KG1 (cell line): ENCODE data around the gene DDIT3.
"Not testable (repeated sequence)": the region's sequence is repeated elsewhere in the genome, so short reads cannot be mapped to it uniquely, and the experiment has no call there.

Experiments used
- DNase-seq: peaks from one replicate; lab custom pipeline; 2025; lab: John Stamatoyannopoulos, UW

DDIT3 gene

DNA sequence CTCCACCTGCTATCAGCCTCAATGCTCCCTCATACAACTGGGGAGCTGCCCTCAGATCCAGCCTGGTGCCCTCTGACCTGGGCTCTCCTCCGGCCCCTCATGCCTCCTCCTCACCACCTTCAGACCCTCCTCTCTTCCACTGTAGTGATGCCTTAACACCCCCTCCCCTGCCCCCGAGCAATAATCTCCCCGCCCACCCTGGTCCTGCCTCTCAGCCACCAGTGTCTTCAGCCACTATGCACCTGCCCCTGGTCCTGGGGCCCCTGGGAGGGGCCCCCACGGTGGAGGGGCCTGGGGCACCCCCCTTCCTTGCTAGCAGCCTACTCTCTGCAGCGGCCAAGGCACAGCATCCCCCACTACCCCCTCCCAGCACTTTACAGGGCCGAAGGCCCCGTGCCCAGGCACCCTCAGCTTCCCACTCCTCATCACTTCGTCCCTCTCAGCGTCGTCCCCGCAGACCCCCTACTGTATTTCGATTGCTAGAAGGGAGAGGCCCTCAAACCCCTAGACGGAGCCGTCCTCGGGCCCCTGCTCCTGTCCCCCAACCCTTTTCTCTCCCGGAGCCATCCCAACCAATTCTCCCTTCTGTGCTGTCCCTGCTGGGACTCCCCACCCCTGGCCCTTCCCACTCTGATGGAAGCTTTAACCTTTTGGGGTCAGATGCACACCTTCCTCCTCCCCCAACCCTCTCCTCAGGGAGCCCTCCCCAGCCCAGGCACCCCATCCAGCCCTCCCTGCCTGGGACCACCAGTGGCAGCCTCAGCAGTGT is 5.5 kb upstream of the DDIT3 start:
- no peak for DNase-seq

GRCh38 chr12:57524814-57525614 is 4.7 kb upstream of the DDIT3 start:
- DNase-seq, result no peak

- no peak for DNase-seq
These were observed 3.6 kb upstream of the DDIT3 start for GRCh38 chr12:57523706-57524614.

DNA sequence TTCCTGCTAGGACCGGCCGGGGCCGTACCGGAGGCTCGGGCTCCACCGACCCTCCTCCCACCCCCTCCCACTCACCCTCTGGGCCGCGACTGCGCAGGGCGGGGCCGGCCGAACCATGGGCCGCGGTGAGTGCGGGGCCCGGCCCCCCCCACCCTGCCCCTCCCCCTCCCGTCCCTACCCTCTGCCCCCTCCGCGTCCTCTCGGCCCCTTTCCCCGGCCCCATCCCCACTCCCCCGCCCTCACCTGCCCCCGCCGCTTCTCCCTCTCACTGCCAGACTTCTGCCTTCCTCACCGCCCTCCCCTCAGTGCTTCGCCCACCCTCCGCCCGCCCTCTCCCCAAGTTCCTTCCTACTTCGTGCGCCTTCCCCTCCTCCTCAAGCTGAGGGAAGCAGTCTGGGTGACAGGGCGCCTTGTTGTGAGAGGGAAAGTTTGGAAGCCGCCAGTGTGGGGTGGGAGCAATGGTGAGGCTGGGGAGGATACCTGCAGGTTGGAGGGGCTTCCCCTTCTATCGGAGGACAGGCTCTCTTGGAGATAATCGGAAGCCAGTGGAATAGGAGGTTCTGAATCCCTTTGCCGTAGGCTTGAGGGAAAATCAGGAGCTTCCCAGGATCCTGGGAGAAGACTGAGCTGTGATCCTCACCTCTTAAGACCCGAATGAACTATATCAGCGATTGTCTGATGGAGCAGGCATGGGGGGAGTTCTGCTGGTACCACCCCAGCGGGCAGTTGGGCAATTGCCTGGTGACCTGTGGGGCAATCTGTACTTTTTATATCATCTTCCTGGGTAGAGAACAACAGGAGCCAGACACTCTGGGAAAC is 2.8 kb upstream of the DDIT3 start:
- peak; percentile 23 for DNase-seq

GRCh38 chr12:57522011-57522886 is 1.9 kb upstream of the DDIT3 start, which contains the start of gene MBD6:
MBD6 (plus strand) TSS chr12:57522824; CDS start chr12:57524304, 1,480 bp downstream.
- DNase-seq, result peak; percentile 33

- DNase-seq, result no peak
These were observed 1.3 kb upstream of the DDIT3 start for GRCh38 chr12:57521525-57522010.

DNA sequence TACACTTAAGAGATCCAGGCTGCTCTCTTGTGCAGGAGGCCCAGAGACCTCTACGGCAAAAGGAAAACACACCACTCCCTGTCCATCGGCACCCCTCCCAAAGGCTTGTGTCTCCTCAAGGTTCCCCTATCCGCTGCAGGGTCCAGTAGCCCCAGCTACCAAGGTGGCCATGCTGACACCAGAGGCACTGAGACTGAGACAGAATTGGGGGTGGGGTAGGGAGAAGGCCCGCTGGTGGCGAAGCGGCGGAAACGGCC is 590 bp downstream of the DDIT3 start:
- no peak for DNase-seq

DNA sequence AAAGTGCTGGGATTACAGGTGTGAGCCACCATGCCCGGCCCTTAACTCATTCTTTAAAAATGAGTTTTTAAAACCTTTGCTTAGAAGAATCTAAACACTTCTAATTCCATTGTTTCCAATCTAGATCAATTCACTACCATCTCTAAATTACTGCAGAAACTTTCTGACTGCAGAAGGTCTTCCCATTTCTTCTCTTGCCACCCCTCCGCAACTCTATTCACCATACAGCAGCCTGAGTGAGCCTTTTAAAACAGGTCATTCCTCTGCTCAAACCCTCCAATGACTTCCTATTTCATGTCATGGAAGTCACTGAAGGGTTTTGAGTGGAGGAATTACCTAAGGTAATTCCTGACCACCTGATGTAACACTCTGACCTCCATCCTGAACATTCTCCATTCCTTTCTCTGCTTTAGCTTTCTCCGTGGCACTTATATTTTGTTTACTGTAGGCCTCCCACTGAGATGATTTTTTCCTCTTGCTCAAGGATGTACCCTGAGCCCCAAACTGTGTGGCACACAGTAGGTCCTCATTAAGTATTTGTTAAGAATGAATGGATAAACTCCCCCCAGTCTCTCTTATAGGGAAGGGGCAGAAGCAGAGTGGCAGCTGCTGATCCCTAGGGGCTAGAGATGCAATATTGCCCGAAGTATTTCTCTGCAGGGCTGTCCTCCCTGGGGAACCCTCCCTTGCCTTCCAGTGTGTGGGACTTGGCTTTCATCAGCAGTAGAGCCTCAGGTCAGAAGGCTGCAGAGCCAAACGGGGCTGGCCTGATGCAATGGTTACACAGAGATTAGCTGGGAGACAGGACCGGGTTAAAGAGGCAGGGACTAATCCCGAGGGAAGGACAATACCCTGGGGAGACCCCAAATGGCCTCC is 1.2 kb downstream of the DDIT3 start:
- no peak for DNase-seq

GRCh38 chr12:57518176-57518919 is 2.0 kb downstream of the DDIT3 start:
- DNase-seq, result no peak

- DNase-seq, result not testable (repeated sequence)
These were observed 2.6 kb downstream of the DDIT3 start for GRCh38 chr12:57517718-57518117.

- DNase-seq, result no peak
These were observed 3.1 kb downstream of the DDIT3 start for GRCh38 chr12:57517187-57517586.

GRCh38 chr12:57516617-57517153 is 3.6 kb downstream of the DDIT3 start:
- DNase-seq, result no peak

GRCh38 chr12:57515934-57516541 is 4.3 kb downstream of the DDIT3 start:
- DNase-seq, result no peak

GRCh38 chr12:57515408-57515933 is 4.8 kb downstream of the DDIT3 start:
- DNase-seq, result no peak

GRCh38 chr12:57514720-57515407 is 5.5 kb downstream of the DDIT3 start:
- DNase-seq, result no peak

GRCh38 chr12:57514246-57514645 is 6.1 kb downstream of the DDIT3 start:
- not testable (repeated sequence) for DNase-seq

- not testable (repeated sequence) for DNase-seq
These were observed 6.6 kb downstream of the DDIT3 start for GRCh38 chr12:57513677-57514076.
